Breast epithelium (tissue), 4 donors: ENCODE data around the gene SLC22A23. TPM values are rescaled to one million over a fixed set of nuclear protein-coding genes. Genes with fewer than 3 reads are reported as not detected.
A peak's percentile ranks its signal among the peaks of the same experiment; 100 is the strongest.

Source experiments
- DNase-seq, 2 donors: peaks; one replicate each; pipeline ENCODE4 v3.0.0-alpha.2; 2019; ENCODE audit warnings: low spot score in 2 of 2
- H3K27ac ChIP-seq, 2 donors: fragments of 200-600 bp; sonication (generic) in 1 of 2; one replicate each; pipeline ENCODE4 v1.5.1; 2016 to 2019; ENCODE audit warnings: mild to moderate bottlenecking in 1 of 2
- H3K27me3 ChIP-seq, 2 donors: fragments of 200-600 bp; sonication (generic) in 1 of 2; one replicate each; pipeline versions ENCODE4 v1.5.1 to v1.6.0; 2017 to 2019; ENCODE audit warnings: control low read depth in 1 of 2, mild to moderate bottlenecking in 1 of 2
- H3K36me3 ChIP-seq: fragments of 200-600 bp; one replicate; pipeline ENCODE4 v1.5.1; 2019
- H3K4me1 ChIP-seq, 2 donors: fragments of 200-600 bp; sonication (generic); one replicate each; pipeline ENCODE4 v1.5.1; 2016 to 2019; ENCODE audit warnings: control low read depth in 1 of 2
- H3K4me3 ChIP-seq, 3 donors: fragments of 200-600 bp; sonication (generic); 1 replicate in 2 of 3; 2 replicates in 1 of 3; pipeline ENCODE4 v1.5.1; 2016 to 2019; ENCODE audit warnings: mild to moderate bottlenecking in 3 of 3, moderate library complexity in 2 of 3
- H3K9me3 ChIP-seq, 2 donors: fragments of 200-600 bp; sonication (generic) in 1 of 2; one replicate each; pipeline ENCODE4 v1.5.1; 2016 to 2019; ENCODE audit warnings: control low read depth in 1 of 2
- POLR2A ChIP-seq: fragments of 450-650 bp; IDR thresholded peaks from one replicate; pipeline ENCODE4 v1.6.1; 2016; ENCODE audit warnings: antibody characterized with exemption, mild to moderate bottlenecking, moderate library complexity
- POLR2AphosphoS5 ChIP-seq, 3 donors: sonication (generic); formaldehyde crosslinking; IDR thresholded peaks; one replicate each; pipeline ENCODE4 v1.6.1; 2017; ENCODE audit warnings: antibody characterized with exemption in 3 of 3
- intact Hi-C: fragments of 100-400 bp; cut with DNase I; formaldehyde crosslinking; loops from one replicate; pipeline ENCODE4 v1.15.1; 2023; ENCODE audit warnings: low total_unique reads
- total RNA-seq, 3 donors: library from RNA; depleted of rRNA; stranded (reverse); fragments of >200 nt; gene quantifications; one replicate each; pipeline ENCODE4 v1.1.0, GENCODE V29; 2016
- TF ChIP-seq, protein P1 (sequence below), 3 donors: fragments of 450-650 bp; IDR thresholded peaks; one replicate each; pipeline ENCODE4 v1.5.1; 2016 to 2017; ENCODE audit warnings: antibody characterized with exemption in 3 of 3, mild to moderate bottlenecking in 3 of 3, moderate library complexity in 3 of 3

SLC22A23 gene
- total RNA-seq, 3 donors from 2014 or later: 10.9 to 26.3 (median 22.9) TPM

DNA sequence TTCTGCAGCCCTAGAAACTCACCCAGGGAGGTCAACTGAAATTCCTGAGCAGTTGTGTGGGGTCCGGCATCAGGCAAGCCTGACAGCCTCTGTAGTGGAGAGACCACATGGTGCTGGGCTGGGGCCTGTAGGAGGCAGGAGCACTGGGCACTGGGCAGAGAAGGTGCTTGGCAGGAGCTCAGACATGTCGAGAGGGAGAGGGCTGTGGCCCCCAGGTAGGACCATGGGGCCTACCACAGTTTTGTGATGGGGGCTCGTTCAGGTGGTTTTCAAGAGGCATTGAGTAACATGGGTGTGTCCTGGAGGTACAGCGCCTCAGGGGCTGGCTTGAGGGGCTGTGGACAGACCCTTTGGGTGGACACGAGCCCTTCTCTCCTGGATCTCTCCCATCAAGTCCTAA lies 15.9 kb downstream of the SLC22A23 start:
- no peak for DNase-seq
- no peak for TF ChIP-seq POLR2AphosphoS5 (IDR thresholded peaks at IDR 0.05)
- no peak for TF ChIP-seq POLR2A
- TF ChIP-seq, protein P1, sequence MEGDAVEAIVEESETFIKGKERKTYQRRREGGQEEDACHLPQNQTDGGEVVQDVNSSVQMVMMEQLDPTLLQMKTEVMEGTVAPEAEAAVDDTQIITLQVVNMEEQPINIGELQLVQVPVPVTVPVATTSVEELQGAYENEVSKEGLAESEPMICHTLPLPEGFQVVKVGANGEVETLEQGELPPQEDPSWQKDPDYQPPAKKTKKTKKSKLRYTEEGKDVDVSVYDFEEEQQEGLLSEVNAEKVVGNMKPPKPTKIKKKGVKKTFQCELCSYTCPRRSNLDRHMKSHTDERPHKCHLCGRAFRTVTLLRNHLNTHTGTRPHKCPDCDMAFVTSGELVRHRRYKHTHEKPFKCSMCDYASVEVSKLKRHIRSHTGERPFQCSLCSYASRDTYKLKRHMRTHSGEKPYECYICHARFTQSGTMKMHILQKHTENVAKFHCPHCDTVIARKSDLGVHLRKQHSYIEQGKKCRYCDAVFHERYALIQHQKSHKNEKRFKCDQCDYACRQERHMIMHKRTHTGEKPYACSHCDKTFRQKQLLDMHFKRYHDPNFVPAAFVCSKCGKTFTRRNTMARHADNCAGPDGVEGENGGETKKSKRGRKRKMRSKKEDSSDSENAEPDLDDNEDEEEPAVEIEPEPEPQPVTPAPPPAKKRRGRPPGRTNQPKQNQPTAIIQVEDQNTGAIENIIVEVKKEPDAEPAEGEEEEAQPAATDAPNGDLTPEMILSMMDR (IDR thresholded peaks at IDR 0.05): no peak
- intact Hi-C loops: no loop called here

DNA sequence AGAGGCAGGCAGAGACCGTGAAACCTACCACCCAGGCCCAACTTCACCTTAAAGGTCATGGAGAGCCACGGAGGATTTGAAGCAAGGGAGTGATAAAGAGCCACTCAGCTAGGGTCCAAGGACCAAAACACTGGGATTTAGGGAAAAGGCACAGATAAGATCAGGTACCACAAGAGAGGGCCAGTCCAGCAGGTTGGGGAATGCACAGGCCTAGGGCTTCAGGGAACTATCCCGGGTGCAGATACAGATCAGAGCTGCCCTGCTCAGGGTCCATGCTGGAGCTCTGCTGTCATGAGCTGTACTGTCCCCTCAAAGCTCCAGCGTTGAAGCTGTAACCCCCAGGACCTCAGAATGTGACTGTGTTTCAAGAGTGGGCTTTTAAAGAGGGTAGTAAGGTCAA lies 16.9 kb downstream of the SLC22A23 start:
- H3K27ac ChIP-seq: no peak overlapping the region
- H3K4me1 ChIP-seq: no peaks in the 10 kb centered on the region
- no peak for DNase-seq
- TF ChIP-seq, protein P1 (IDR thresholded peaks at IDR 0.05): no peak
- no peak for TF ChIP-seq POLR2AphosphoS5 (IDR thresholded peaks at IDR 0.05)
- TF ChIP-seq POLR2A: no peak
- H3K9me3 ChIP-seq: no peaks in the 10 kb centered on the region
- H3K4me3 ChIP-seq: no peak overlapping the region
- H3K27me3 ChIP-seq: no peaks in the 10 kb centered on the region
- intact Hi-C loops: no loop called here
- H3K36me3 ChIP-seq: no peaks in the 10 kb centered on the region

More for the DNA sequence above, 15.9 kb downstream of the SLC22A23 start:
- Histone ChIP-seq H3K27ac (no peak overlapping the region), H3K36me3 (no peaks in the 10 kb centered on the region), H3K4me3 (no peak overlapping the region), H3K27me3 (no peaks in the 10 kb centered on the region), H3K4me1 (no peaks in the 10 kb centered on the region), H3K9me3 (no peaks in the 10 kb centered on the region)

DNA sequence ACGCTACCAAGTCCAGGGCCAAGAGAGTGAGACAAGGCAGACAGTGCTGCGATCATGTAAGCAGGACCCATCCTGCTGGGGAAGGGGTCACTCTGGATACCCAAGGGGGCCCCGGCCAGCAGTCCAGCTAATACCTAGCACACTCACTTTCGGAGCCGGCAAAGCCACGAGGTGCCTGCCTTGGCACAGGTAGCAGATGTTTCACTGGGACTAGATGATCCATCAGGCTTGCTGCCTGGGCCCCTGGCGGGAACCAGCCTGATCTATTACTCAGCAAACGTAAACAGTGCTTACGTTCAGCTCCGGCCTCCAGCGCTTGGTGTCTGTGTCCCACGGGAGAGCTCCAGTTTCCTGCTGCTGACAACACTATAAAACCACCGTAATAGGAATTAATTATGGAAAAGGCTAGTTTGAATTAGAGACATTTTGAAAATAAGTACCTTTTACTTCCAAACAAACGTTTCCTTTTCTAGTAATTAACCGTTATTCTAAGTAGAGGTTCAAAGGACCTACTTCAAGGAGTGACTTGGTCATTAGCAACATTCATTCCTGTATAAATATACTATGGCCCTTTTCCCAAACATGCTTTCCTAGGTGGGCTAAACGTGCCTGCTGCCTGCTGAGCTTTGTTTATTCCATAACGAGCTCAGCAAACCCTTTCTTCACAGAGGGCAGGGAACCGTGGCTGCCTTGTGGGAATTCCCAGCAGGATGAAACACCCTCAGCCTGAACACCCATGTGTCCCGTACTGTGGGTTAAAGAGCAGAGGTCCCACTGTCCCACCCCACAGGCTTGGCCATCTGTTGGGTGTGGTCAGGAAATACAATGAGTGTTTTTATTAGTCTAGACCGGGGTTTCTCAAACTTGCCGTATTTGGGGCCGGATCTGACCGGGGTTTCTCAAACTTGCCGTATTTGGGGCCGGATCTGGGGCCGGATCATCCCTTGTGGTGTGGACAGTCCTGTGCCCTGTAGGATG lies 18.4 kb downstream of the SLC22A23 start:
- DNase-seq: peak in 1 of 2 donors; percentile 61
- no peaks in the 10 kb centered on the region for H3K36me3 ChIP-seq
- H3K4me1 ChIP-seq: no peaks in the 10 kb centered on the region
- peak overlapping the region in 1 of 2 donors; percentile 60 for H3K27ac ChIP-seq
- TF ChIP-seq POLR2A: no peak
- peak in 1 of 3 donors; percentile 23 for TF ChIP-seq POLR2AphosphoS5 (IDR thresholded peaks at IDR 0.05)
- intact Hi-C loops: no loop called here
- H3K4me3 ChIP-seq: no peak overlapping the region
- no peaks in the 10 kb centered on the region for H3K27me3 ChIP-seq
- no peaks in the 10 kb centered on the region for H3K9me3 ChIP-seq

DNA sequence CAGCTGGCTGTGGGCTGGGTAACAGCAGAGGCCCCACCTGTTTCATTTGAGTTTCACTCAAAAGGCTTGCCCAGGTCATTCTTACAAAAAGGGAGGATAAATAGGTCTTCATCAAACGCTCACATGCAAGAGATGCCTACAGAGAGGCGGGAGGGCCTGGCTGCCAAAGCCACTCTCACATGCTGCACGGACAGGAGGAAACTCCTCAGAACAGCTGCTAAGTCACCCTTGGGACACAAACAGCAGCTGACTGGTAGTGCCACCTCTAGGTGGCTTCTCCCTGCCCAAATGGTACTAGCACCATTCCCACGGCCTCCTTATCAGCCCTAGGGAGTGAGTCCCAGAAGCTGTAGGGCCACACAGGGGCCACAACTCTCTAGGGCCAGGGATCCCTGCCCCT lies 23.8 kb downstream of the SLC22A23 start:
- peak overlapping the region; percentile 10 to 50 for H3K27ac ChIP-seq
- H3K36me3 ChIP-seq: no peaks in the 10 kb centered on the region
- DNase-seq: no peak
- peaks cover 0 to 1% of the 10 kb centered on the region in 2 donors for H3K4me1 ChIP-seq
- TF ChIP-seq, protein P1 (IDR thresholded peaks at IDR 0.05): peak in 1 of 3 donors; percentile 15
- TF ChIP-seq POLR2AphosphoS5 (IDR thresholded peaks at IDR 0.05): no peak
- no peaks in the 10 kb centered on the region for H3K9me3 ChIP-seq
- H3K4me3 ChIP-seq: no peak overlapping the region
- H3K27me3 ChIP-seq: no peaks in the 10 kb centered on the region
- intact Hi-C loops: no loop called here

DNA sequence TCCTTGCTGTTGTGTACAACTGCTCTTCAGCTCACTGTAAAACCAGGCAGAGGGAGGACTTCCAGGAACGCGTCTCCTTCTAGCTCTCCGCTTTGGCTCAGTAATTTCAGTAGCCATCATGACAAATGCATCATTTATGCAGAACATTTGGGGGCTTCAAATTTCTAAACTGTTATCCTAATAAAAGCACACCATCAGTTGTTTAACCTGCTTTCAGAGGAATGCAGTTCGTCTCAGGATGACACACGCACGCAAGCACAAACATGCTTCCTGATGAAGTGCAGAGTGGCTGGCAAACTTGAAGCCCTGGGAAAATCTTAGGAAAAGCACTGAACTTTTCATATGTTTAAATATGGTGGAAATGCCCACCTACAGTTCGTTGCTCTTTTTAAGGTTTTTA lies 24.4 kb downstream of the SLC22A23 start:
- Histone ChIP-seq H3K27ac (peak overlapping the region in 1 of 2 donors; percentile 50), H3K4me1 (peaks cover 0 to 7% of the 10 kb centered on the region in 2 donors), H3K36me3 (no peaks in the 10 kb centered on the region), H3K9me3 (no peaks in the 10 kb centered on the region), H3K4me3 (no peak overlapping the region), H3K27me3 (no peaks in the 10 kb centered on the region)
- DNase-seq: no peak
- TF ChIP-seq POLR2AphosphoS5 (IDR thresholded peaks at IDR 0.05): no peak
- no peak for TF ChIP-seq POLR2A
- TF ChIP-seq, protein P1 (IDR thresholded peaks at IDR 0.05): no peak
- intact Hi-C loops: no loop called here
